ENCODE data around the gene RRP1. TPM values are rescaled to one million over a fixed set of nuclear protein-coding genes. Genes with fewer than 3 reads are reported as not detected.

The RRP1 gene
- total and polyA plus RNA-seq, 5 donors = 7.2 to 12.9 (median 10.4) TPM

DNA sequence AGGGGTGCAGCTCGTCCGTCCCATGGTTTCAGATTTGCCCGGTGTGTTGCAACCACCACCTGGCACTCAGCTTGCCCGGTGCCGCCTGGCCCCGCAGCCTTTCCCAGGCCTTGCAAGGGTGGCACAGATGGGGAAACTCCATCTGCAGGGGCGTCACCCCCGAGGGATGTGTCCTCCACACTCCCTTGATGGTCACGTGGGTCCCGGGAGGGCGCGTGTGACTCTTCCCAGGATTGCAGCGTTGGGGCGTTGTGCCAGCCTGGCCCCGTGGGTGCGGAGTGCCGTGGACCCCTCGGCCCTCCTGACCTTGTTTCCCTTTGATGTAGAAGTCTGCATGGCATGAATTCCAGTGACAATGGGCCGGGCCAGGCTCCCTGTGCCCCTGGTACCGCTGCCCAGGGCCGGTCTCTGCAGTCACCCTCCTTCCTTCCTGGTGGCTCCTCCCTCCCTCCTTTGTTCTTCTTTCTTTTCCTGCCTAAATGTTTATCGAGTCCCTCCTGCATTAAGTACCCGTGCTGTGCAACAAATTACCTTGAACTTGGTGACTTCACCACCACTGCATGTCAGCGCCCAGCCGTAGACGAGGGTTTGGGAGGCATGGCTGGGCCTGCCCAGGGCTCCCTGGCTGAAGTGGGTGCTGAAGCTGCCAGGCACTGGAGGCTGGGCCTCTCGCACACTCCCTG is 22.9 kb downstream of the RRP1 start:
- Histone ChIP-seq H3K9me3 (ENCODE audit: control insufficient read depth, low read length) (no peaks in the 10 kb centered on the region), H3K4me1 (ENCODE audit: control insufficient read depth, insufficient read depth, low read length) (no peaks in the 10 kb centered on the region), H3K4me3 (ENCODE audit: low read length) (no peak overlapping the region), H3K27me3 (ENCODE audit: control insufficient read depth, insufficient read depth) (no peaks in the 10 kb centered on the region), H3K27ac (ENCODE audit: low read length) (no peak overlapping the region)
- ATAC-seq (peak; percentile 2 to 9), DNase-seq (peak; percentile 42 to 79 (median 76))
- WGBS = 53% methylated on average over 27 of the region's 27 CpGs
- intact Hi-C loops (cut with DNase I) = loop anchor here in 1 of 4 donors (5.0 kb wide), 1 partner anchor 125 kb away; no protein-coding TSS in a partner anchor

DNA sequence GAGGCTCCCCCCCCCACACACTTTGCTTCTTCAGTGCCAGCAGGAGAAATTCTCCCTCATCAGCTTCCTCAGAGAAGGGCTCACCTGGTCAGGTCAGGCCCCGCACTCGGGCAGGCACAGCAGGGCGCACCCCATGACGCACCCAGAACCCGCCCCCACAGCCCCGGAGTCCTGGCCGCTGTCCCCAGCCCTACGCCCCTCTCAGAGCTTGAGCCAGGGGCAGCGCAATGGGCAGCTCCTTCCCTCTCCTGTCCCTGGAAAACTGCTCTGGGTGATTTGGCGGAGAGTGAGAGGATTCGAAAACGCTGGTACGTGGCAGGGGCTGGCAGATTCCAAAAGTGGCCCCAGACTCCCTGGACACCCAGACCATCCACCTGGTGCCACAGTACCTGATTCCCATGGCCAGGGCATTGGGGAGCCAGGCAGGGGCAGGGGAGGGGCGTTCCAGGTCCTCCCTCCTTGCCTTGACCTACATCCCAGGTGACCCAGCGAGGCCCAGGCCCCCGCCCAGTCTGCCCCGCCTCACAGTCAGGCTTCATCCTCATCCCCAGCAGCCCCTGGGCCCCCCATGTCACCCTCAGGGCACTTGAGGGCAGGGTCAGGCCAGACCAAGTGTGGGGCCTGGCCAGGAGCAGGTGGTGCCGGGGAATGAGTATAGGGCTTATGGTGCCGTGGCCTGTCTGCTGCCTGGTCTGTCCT is 23.7 kb downstream of the RRP1 start:
- Histone ChIP-seq H3K9me3 (ENCODE audit: control insufficient read depth, low read length) (no peaks in the 10 kb centered on the region), H3K4me3 (ENCODE audit: low read length) (no peak overlapping the region), H3K27ac (ENCODE audit: low read length) (no peak overlapping the region), H3K27me3 (ENCODE audit: control insufficient read depth, insufficient read depth) (no peaks in the 10 kb centered on the region), H3K4me1 (ENCODE audit: control insufficient read depth, insufficient read depth, low read length) (no peaks in the 10 kb centered on the region)
- DNase-seq = peak in 2 of 3 donors; percentile 37 to 56
- intact Hi-C loops (cut with DNase I) = loop anchor here in 1 of 4 donors (5.0 kb wide), 1 partner anchor 124 kb away; no protein-coding TSS in a partner anchor
- WGBS = 90% methylated on average over 19 of the region's 19 CpGs
- ATAC-seq = no peak

DNA sequence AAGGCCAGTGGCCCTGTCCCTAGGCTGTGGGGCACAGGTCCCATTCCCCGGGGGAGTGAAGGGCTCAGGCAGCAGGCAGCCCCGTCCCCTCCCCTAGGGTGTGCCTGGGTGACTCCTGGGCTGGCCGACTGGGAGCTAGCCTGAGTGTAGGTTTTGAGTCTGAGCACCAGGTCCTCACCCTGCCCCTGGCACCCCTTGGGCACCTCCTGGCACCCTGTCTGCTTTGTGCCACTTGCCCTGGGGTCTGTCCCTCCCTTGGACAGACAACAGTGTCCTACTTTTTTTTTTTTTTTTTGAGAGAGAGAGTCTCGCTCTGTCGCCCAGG is 24.2 kb downstream of the RRP1 start:
- no peak overlapping the region for H3K27ac ChIP-seq (ENCODE audit: low read length)
- no peaks in the 10 kb centered on the region for H3K4me1 ChIP-seq (ENCODE audit: control insufficient read depth, insufficient read depth, low read length)
- intact Hi-C loops (cut with DNase I) = loop anchor here in 1 of 4 donors (5.0 kb wide), 1 partner anchor 124 kb away; no protein-coding TSS in a partner anchor
- ATAC-seq (no peak), DNase-seq (peak in 2 of 3 donors; percentile 35 to 36)
- no peak overlapping the region for H3K4me3 ChIP-seq (ENCODE audit: low read length)
- 90% methylated on average over 5 of the region's 5 CpGs for WGBS
- H3K9me3 ChIP-seq (ENCODE audit: control insufficient read depth, low read length) = no peaks in the 10 kb centered on the region
- H3K27me3 ChIP-seq (ENCODE audit: control insufficient read depth, insufficient read depth) = no peaks in the 10 kb centered on the region

DNA sequence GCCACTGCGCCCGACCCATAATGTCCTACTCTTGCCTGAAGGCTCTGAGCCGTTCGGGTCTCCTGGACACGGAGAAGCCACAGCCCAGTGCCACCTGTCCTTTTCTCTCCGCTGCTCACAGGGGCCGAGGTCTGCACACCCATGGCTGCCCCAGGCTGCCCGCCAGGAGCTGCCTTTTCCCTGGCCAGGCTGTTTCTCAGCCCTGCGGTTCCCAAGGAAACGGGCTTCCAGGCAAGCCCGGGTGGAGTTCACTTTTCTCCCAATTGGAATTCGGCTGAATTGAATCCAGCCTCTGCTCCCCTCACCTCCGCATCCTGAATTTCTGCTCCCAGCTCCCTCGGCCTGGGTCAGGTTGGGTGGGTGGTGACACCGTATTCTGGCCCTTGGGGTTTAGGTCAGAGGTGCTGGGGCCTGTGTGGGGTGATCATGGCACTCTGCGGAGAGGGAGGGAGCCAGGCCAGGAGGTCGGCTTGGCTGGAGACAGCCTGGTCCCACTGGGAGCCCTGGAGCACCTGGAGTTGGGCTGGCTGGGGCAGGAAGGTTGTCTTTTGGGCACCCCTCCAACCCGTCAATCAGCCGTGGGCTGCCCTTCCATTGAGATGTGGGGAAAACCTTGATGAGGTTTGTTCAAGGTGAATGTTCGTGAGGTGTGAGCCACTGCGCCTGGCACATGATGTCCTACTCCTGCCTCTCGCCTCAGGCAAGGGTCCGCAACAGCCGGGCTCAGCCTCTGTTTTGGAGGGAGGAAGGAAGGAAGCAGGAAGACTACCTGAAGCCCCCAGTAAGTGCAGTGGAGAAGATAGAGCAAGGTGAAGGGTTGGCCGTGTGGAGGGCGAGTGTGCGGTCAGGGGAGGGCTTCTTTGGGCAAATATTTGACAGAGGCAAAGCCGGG is 25.1 kb downstream of the RRP1 start:
- intact Hi-C loops (cut with DNase I) = loop anchor here in 1 of 4 donors (5.0 kb wide), 1 partner anchor 123 kb away; no protein-coding TSS in a partner anchor
- Histone ChIP-seq H3K4me3 (ENCODE audit: low read length) (no peak overlapping the region), H3K4me1 (ENCODE audit: control insufficient read depth, insufficient read depth, low read length) (no peaks in the 10 kb centered on the region), H3K27ac (ENCODE audit: low read length) (no peak overlapping the region), H3K9me3 (ENCODE audit: control insufficient read depth, low read length) (no peaks in the 10 kb centered on the region), H3K27me3 (ENCODE audit: control insufficient read depth, insufficient read depth) (no peaks in the 10 kb centered on the region)
- ATAC-seq = no peak
- WGBS = 70% methylated on average over 28 of the region's 28 CpGs
- DNase-seq = peak in 2 of 3 donors; percentile 30 to 31

DNA sequence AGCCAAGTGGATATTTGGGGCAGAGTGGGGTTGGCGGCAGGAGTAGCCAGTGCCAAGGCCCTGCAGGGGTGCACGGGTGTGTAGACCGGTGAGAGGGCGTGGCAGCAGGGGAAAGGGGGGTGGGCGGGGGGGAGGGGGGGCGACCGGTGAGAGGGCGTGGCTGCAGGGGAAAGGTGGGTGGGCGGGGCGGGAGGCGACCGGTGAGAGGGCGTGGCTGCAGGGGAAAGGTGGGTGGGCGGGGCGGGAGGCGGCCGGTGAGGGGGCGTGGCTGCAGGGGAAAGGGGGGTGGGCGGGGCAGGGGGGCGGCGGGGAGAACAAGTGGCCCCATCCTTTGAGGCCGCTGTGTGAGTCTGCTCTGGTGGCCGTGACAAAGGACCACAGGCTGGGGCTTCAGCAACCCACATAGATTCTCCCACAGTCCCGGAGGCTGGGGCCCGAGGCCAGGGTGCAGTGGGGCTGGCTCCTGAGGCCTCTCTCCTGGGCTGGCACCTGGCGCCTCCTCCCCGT is 25.8 kb downstream of the RRP1 start:
- Histone ChIP-seq H3K27ac (ENCODE audit: low read length) (no peak overlapping the region), H3K27me3 (ENCODE audit: control insufficient read depth, insufficient read depth) (no peaks in the 10 kb centered on the region), H3K4me1 (ENCODE audit: control insufficient read depth, insufficient read depth, low read length) (no peaks in the 10 kb centered on the region), H3K9me3 (ENCODE audit: control insufficient read depth, low read length) (no peaks in the 10 kb centered on the region), H3K4me3 (ENCODE audit: low read length) (no peak overlapping the region)
- intact Hi-C loops (cut with DNase I) = no loop called here
- WGBS = 24% methylated on average over 25 of the region's 27 CpGs
- peak in 2 of 3 donors; percentile 20 to 52 for DNase-seq
- ATAC-seq = no peak

DNA sequence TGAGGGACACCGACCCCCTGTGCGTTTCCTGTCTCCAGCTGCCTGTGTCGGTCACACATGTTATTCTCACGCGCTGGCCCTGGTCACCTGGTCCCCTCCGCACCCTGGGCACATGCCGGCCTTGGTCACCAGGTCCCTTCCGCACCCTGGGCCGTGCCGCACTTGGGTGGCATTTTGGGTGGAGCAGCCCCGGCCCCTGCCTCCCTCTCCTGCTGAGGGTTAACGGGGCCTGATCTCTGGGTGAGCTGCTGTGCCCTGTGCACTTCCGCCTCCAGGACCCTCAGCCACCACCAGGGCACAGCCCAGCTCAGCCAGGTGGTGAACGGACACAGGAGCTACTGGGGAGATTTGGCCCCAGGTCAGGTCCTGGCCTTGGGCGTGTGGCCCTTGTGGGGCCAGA is 26.6 kb downstream of the RRP1 start:
- Histone ChIP-seq H3K9me3 (ENCODE audit: control insufficient read depth, low read length) (no peaks in the 10 kb centered on the region), H3K4me3 (ENCODE audit: low read length) (no peak overlapping the region), H3K4me1 (ENCODE audit: control insufficient read depth, insufficient read depth, low read length) (no peaks in the 10 kb centered on the region), H3K27me3 (ENCODE audit: control insufficient read depth, insufficient read depth) (no peaks in the 10 kb centered on the region), H3K27ac (ENCODE audit: low read length) (no peak overlapping the region)
- intact Hi-C loops (cut with DNase I) = no loop called here
- ATAC-seq (no peak), DNase-seq (peak in 1 of 3 donors; percentile 36)
- WGBS = 93% methylated on average over 15 of the region's 15 CpGs

DNA sequence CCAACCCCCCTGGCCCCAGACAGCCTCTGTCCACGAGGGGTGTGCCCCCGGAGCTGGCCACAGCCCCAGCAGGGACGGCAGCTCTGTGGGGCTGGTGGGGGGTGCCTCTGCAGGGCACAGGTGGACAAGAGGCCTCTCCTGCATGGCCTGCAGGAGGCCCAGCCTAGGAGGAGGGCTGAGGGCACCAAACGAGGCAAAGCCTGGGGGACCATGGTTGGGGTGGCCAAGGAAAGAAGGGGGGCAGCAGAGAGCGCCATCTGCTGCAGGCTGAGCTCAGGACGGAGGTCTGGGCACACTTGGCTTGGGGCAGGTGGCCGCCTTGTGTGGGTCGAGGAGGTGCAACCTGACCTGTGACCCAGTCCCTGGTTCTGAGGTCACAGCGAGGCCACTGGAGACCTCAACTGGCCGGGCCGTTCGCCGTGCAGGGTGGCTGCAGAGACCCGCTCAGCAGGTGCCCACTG is 27.3 kb downstream of the RRP1 start:
- Histone ChIP-seq H3K27me3 (ENCODE audit: control insufficient read depth, insufficient read depth) (no peaks in the 10 kb centered on the region), H3K9me3 (ENCODE audit: control insufficient read depth, low read length) (no peaks in the 10 kb centered on the region), H3K4me1 (ENCODE audit: control insufficient read depth, insufficient read depth, low read length) (no peaks in the 10 kb centered on the region), H3K27ac (ENCODE audit: low read length) (no peak overlapping the region), H3K4me3 (ENCODE audit: low read length) (no peak overlapping the region)
- DNase-seq (peak in 2 of 3 donors; percentile 37 to 47), ATAC-seq (no peak)
- WGBS = 77% methylated on average over 14 of the region's 14 CpGs
- intact Hi-C loops (cut with DNase I) = no loop called here

DNA sequence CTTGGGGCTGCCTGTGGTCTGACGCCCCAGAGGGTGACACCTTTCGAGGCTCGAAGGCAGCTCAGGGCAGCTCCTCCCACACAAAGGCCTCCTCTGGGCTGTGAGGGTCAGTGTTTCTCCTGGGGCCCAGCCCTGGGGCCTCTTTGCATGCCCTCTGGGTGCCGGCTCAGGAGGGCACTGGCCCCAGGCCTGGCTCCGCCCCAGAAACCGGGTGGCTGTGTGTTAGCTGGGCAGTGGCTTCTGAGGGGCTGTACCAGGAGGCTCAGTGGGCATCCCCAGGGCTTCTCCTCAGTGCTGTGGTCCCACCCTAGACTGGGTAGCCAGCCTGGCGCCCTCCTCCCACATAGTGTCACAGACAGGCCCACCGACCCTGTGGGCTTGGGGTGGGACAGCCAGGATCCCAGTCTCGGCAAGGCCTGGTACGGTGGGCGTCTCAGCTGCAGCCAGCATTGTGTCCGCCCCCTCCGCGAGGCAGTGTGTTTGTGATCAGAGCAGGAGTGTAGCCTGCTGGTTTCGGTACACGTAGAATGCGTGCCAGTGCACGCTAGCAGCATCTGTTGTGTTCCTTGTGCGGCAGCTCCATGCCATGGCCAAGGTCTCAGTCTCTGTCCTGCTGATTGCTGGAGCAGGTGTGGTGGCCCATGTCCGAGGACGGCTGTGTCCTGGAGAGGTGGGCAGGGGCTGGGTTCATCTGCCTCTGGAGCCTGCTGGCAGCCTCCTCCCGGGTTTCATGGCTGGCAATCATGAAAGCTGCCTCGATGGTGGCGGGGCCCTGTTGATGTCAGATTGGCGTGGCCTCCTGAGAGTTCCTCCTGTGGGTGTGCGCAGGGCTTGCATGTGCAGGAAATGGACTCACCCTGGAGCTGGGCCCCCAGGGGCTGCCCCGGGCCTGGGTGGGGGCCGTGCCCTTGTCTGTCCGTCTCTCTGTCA is 28.0 kb downstream of the RRP1 start:
- intact Hi-C loops (cut with DNase I) = no loop called here
- no peak overlapping the region for H3K27ac ChIP-seq (ENCODE audit: low read length)
- no peaks in the 10 kb centered on the region for H3K9me3 ChIP-seq (ENCODE audit: control insufficient read depth, low read length)
- 87% methylated on average over 29 of the region's 29 CpGs for WGBS
- H3K4me3 ChIP-seq (ENCODE audit: low read length) = no peak overlapping the region
- no peaks in the 10 kb centered on the region for H3K27me3 ChIP-seq (ENCODE audit: control insufficient read depth, insufficient read depth)
- ATAC-seq (no peak), DNase-seq (peak in 2 of 3 donors; percentile 51 to 64)
- no peaks in the 10 kb centered on the region for H3K4me1 ChIP-seq (ENCODE audit: control insufficient read depth, insufficient read depth, low read length)

DNA sequence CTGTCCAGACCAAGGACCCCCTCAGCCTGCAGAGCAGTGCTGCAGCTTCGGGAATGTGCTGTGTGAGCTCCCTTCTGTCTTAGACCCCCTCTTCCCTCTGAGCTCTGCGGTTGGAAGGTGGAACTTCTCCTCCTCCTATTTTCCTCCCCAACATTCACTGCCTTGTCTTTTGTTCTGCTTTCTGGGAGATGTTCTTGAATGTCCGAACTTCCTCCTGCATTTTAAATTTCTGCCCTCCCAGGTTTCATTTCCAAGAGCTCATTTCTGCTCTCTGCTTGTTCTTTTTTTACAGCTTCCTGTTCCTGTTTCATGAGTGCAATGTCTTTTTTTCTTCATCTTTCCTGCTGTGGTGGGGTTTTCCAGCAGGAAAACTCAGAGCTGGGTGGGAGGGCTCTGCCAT is 29.3 kb downstream of the RRP1 start:
- WGBS = 69% methylated on average over 3 of the region's 3 CpGs
- no peaks in the 10 kb centered on the region for H3K9me3 ChIP-seq (ENCODE audit: control insufficient read depth, low read length)
- no peaks in the 10 kb centered on the region for H3K27me3 ChIP-seq (ENCODE audit: control insufficient read depth, insufficient read depth)
- DNase-seq (peak in 1 of 3 donors; percentile 9), ATAC-seq (no peak)
- H3K4me3 ChIP-seq (ENCODE audit: low read length) = no peak overlapping the region
- no peaks in the 10 kb centered on the region for H3K4me1 ChIP-seq (ENCODE audit: control insufficient read depth, insufficient read depth, low read length)
- intact Hi-C loops (cut with DNase I) = no loop called here
- no peak overlapping the region for H3K27ac ChIP-seq (ENCODE audit: low read length)

All from right cardiac atrium (tissue), 5 donors.